Esophagus squamous epithelium (tissue), 4 donors: Measurements from ENCODE around the gene KIZ.

Source experiments
- POLR2A ChIP-seq, 4 donors: fragments of 450-650 bp; IDR thresholded peaks; one replicate each; pipeline ENCODE4 v1.6.1; 2017; ENCODE audit warnings: antibody characterized with exemption in 4 of 4, mild to moderate bottlenecking in 4 of 4, moderate library complexity in 3 of 4
- TF ChIP-seq, protein P1 (sequence below), 6 experiments: fragments of 450-650 bp in 4 of 6; fragments of 200-600 bp in 2 of 6; sonication (generic) in 2 of 6; IDR thresholded peaks; one replicate each; pipeline ENCODE4 v1.5.1; 2016 to 2019; ENCODE audit warnings: antibody characterized with exemption in 6 of 6, mild to moderate bottlenecking in 4 of 6, moderate library complexity in 4 of 6

DNA sequence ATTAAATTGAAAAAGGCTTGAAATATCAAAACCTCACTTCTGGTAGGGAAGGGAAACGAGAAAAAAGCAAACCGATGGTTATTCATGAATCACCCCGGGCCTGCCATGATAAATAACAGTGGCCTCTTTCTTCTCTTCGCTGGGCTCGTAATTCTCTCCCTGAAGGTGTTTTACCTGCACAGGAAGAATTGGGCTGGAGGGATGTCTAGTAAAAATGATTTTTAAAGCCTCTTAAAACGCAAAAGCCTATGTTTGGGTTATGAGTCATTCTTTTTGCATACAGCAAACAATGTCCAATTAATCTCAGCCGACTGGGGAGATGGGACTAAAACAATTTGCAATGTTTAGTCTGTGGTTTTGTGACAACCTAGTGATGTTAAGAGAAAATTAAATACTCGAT is 36.5 kb upstream of the KIZ start:
- no peak for TF ChIP-seq POLR2A (IDR thresholded peaks at IDR 0.05)
- TF ChIP-seq, protein P1, sequence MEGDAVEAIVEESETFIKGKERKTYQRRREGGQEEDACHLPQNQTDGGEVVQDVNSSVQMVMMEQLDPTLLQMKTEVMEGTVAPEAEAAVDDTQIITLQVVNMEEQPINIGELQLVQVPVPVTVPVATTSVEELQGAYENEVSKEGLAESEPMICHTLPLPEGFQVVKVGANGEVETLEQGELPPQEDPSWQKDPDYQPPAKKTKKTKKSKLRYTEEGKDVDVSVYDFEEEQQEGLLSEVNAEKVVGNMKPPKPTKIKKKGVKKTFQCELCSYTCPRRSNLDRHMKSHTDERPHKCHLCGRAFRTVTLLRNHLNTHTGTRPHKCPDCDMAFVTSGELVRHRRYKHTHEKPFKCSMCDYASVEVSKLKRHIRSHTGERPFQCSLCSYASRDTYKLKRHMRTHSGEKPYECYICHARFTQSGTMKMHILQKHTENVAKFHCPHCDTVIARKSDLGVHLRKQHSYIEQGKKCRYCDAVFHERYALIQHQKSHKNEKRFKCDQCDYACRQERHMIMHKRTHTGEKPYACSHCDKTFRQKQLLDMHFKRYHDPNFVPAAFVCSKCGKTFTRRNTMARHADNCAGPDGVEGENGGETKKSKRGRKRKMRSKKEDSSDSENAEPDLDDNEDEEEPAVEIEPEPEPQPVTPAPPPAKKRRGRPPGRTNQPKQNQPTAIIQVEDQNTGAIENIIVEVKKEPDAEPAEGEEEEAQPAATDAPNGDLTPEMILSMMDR (IDR thresholded peaks at IDR 0.05) = no peak
